HG03103 (cell line): ENCODE measurements around the gene SRSF5.
"Not testable (repeated sequence)": the region's sequence is repeated elsewhere in the genome, so short reads cannot be mapped to it uniquely, and the experiment has no call there.

Experiments used
- ATAC-seq: cut with Tn5 transposase; IDR thresholded peaks from one replicate; pipeline ENCODE4 v1.9.1; 2021; ENCODE audit warnings: low read depth; ENCODE audit not compliant: unreplicated experiment

SRSF5 gene

GRCh38 chr14:69766984-69767368 lies at the start of gene SRSF5:
SRSF5 (plus strand) TSS chr14:69767142; CDS start chr14:69768157, 1,015 bp downstream.
- peak; percentile 76 for ATAC-seq

DNA sequence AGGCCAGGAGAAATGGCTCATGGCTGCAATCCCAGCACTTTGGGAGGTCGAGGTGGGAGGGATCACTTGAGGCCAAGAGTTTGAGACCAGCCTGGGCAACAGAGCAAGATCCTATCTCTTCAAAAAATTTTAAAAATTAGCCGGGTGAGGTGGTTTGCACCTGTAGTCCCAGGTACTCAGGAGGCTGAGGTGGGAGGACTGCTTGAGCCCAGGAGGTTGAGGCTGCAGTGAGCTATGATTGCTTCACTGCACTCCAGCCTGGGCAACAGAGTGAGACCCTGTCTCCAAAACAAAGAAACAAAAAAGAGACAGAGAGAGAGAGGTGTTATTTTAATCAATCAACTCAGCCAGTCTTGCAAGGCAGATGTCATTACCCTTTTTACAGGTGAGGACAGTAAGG lies 48.3 kb upstream of the SRSF5 start:
- ATAC-seq, result not testable (repeated sequence)

GRCh38 chr14:69719501-69719951 lies 47.4 kb upstream of the SRSF5 start:
- no peak for ATAC-seq

DNA sequence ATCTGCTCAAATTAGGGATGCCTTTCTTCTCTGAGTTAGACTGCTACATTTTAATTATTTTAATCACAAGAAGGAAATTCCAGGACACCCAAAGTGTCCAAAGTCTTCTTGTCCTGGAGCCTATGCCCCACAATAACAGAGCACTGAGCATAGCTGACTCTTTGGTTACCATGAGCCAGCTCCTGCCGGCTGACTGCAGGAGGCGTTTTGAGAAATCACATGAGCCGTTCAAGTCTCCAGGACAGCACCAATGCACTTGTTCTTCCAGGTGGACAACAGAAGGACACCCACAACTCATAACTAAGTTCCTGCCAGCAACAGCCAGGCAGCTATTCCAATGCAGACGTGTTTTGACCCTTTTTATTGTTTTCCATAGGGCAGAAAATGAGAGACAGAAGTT lies 46.0 kb upstream of the SRSF5 start:
- no peak for ATAC-seq

- peak; percentile 70 for ATAC-seq
Observed at GRCh38 chr14:69726761-69727511, 40.0 kb upstream of the SRSF5 start.

DNA sequence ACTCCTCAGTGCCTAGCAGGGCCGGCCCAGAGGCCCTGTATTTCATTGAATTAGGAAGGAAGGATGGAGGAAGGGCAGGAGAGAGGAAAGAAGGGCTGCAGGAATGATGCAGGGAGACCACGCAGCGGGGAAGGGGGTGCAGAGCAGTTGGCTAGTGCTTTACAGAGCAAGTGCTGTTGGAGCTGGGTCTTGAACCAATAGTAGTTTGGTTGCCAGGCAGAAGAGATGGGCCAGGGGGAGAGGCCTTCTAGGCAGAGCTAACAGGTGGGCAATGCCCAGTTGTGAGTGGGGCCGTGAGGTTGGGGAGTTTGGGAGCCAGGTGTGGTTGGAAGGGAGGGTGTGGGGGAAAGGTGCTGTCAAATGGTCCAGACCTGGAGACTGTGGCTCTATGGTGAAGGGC lies 39.1 kb upstream of the SRSF5 start:
- ATAC-seq, result no peak

- not testable (repeated sequence) for ATAC-seq
Observed at GRCh38 chr14:69731919-69732598, 34.9 kb upstream of the SRSF5 start.

DNA sequence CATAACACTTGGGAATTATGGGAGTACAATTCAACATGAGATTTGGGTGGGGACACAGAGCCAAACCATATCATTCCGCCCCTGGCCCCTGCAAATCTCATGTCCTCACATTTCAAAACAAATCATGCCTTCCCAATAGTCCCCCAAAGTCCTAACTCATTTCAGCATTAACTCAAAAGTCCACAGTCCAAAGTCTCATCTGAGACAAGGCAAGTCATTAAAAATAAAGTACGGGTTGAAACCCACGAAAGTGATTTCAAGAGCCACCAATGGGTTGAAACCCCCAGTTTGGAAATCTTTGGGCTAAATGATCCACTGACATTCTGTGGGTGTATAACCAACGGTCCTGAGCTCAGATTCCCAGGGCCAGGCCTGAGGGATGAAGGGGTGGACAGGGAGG lies 30.5 kb upstream of the SRSF5 start:
- not testable (repeated sequence) for ATAC-seq

DNA sequence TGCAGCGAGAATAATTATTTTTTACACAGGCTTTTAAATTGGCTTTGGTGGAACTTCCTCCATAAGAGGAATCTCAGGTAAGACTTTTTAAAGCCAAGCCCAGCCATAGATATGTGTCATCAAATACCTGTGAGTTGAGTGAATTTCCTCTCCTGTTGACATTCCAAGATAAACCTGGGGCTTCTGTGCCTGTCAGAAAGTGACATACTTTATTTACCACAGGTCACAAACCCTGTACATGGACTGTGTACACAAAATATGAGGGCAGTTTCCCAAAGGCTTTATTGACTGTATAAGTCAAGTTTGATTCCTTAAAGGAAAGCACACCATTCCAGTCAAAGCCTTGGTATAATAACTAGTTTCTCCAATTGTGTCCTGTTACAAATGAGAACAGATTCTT lies 25.9 kb upstream of the SRSF5 start:
- ATAC-seq, result no peak

DNA sequence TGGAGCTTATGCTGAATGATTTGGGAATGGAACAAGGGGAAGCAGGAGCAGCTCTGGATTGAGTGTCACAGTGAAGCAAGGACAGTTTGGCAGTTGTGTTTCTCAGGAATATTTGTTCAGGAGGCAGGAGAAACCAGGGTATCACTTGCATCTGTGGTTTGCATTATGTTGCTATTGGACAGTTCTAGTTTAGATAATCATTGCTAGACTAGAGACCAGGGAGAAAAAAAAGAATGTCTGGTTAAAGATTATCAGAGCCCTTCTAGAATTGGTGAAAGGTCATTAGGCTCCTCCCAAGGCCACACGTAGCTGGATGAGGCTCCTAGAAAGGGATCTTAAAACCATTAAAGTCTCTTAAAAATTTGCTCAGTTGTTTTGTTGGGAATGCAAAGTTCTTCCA lies 17.0 kb upstream of the SRSF5 start:
- ATAC-seq, result no peak

DNA sequence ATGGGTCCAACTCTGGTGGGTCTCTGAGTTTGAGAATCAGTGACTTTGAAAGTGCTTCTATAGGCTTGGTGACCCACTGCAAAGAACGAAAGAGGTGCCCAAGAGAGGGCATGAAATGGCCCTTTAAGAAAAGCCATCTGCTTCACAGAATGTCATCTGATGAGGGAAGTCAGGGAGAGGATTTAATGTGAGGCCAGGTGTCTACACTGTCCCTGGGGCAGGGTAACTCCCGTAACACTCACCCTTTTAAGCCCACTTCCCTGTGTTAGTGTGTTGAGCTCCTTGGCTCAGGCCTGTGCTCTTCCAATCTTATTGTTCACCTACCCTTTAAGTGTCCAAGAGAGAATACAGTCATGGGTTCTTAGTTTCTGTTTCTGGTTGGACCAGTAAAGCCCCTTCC lies 16.4 kb upstream of the SRSF5 start:
- no peak for ATAC-seq

GRCh38 chr14:69752773-69753172 lies 14.2 kb upstream of the SRSF5 start:
- ATAC-seq, result no peak

- ATAC-seq, result no peak
Observed at GRCh38 chr14:69753860-69754259, 13.1 kb upstream of the SRSF5 start.

GRCh38 chr14:69754487-69754886 lies 12.5 kb upstream of the SRSF5 start:
- no peak for ATAC-seq

DNA sequence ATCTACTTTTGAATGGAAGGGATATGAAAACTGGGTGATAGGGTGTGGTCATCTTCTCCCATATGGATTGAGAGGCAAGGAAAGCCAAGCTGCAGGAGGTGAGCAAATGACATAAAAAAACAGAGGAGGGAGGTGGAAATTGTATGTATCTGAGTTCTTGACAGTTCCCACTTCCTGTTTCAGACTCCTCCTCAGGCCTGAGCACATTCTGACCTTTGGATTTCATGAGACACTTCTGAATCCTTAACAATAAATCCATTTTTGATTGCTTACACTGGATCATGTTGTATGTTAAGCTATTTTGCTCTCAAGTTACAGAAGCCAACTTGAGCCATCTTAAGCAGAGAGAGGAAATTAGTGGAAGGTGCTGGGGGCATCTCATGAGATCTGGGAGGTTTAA lies 11.6 kb upstream of the SRSF5 start:
- ATAC-seq, result no peak

- no peak for ATAC-seq
Observed at GRCh38 chr14:69755784-69756183, 11.2 kb upstream of the SRSF5 start.

GRCh38 chr14:69756298-69756697 lies 10.6 kb upstream of the SRSF5 start:
- no peak for ATAC-seq

DNA sequence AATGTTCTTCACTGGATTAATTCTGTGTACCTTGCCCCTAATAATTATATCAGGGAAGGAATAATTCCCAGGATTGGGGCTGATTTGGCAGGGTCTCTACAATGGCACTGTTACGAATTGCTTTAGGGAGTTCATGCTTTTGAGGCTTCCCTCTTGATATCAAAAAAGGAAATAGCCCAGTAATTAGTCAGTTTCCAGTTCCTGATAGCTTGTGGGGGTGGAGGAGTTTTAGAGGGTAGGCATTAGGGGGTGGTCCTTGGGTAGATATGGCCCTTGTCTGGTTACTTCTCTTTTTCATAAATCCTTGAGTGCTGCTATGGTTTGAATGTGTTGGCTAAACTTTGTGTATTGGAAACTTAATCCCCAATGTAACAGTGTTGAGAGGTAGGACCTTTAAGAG lies 6.1 kb upstream of the SRSF5 start:
- ATAC-seq, result no peak

DNA sequence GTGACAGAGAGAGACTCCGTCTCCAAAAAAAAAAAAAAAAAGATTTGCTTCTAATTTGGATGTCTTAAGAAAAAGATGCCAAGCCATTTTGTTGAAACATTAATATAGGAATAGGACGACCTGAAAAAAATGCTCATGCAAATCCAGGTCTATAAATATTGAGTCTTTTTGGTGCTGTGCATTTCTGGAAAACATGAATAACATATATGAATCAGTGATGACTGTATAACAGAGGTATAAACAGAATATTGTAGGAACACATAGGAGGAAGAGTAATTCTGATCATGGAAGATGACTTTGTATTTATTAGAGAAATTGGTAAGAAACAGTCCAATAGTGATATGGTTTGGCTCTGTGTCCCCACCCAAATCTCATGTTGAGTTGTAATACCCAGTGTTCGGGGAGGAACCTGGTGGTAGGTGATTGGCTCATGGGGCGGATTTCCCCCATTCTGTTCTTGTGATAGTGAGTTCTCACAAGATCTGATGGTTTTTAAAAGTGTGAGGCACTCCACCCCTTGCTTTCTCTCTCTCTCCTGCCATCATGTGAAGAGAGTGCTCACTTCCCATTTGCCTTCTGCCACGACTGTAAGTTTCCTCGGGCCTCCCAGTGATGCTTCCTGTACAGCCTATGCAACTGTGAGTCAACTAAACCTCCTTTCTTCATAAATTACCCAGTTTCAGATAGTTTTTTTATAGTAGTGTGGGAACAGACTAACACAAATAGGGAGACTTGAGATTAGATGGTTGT lies 3.0 kb upstream of the SRSF5 start:
- ATAC-seq, result no peak

DNA sequence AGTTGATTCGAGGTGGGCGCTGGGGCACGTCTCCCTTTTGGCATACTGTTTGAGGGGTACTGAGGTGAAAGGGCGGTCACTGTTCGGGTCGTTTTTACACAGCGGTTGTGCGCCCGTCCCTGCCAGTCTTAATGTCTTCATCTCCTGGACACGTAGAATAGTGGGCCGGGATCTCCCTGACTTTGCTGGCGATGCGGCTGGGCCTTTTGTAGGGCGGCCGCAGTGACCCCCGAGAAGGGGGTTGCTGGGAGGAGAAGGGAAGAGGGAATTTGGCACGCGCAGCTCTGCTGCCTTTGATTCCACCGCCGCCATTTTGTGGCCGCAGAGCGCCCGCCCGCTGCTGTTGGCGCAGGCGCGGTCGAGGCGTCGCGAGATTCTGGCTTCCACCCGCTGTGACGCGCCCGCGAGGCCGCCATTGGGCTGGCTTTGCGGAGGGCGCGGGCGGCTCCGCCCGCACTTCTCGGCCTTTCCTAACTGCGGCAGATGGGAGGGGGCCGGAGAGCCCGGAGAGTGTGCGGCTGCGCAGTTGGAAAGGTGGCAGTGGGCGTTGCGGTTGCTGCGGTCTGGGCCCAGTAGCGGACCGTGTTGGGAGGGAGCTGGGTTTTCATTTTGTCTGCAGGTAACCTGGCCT lies 542 bp downstream of the SRSF5 start:
- ATAC-seq, result peak; percentile 47

DNA sequence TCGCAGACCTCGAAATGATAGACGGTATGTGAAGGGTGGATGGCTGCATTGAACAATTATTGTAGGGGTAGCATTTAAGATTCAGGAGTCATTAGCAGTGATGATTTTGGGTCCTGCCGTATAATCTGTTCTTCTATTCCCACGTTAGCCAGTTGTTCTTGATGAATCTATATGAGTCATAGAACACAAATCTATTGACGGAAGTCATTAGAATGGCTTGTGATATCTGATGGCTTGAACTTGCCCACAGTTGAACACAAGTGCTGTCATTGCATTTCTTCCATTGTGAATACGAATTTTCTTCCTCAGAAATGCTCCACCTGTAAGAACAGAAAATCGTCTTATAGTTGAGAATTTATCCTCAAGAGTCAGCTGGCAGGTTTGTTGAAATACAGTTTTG lies 1.9 kb downstream of the SRSF5 start:
- ATAC-seq, result no peak
